ENCODE data around the gene ALDH1L1. TPM values are rescaled to one million over a fixed set of nuclear protein-coding genes. Genes with fewer than 3 reads are reported as not detected.

ALDH1L1 gene
- total RNA-seq, 1 experiment from 2014 or later, result not detected

DNA sequence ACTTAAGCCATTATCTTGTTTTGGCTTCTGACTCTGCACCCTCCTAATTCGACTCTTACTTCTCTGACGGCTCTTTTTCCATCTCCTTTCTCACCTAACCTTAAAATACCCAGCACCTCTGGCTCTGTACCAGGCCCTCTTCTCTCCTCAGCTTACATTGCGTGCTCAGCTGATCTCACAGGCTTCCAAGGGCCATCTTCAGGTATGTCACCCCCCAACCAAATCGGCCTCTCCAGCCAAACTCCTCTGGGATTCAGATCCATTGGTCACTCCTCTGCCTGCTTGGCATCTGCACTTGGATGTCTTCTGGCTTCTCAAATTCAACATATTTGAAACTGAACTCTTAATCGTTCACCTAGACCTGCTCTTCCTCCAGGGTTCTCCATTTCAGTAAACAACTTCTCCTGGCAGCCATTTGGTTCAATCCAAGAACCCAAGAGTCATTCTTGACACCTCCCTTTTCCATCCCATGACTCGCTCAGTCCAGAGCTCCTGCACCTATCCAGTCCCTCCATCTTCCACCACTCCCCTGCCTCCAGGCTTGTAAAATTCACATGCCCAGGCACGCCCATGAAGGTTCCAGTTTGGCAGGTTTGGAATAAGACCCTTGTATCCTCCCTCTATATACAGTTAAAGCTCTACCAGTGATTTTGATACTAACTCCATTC lies 61.2 kb downstream of the ALDH1L1 start:
- no peaks in the 10 kb centered on the region for H3K4me1 ChIP-seq (ENCODE audit: low read length)
- H2AFZ ChIP-seq (ENCODE audit: low read length), result no peak overlapping the region
- H3K9ac ChIP-seq (ENCODE audit: low read length), result no peak overlapping the region
- H3K4me3 ChIP-seq (ENCODE audit: low read length), result no peak overlapping the region
- H3K27me3 ChIP-seq (ENCODE audit: low read length), result no peaks in the 10 kb centered on the region
- no peak overlapping the region for H3K4me2 ChIP-seq (ENCODE audit: low read depth, low read length, poor library complexity, severe bottlenecking)
- no peak overlapping the region for H3K27ac ChIP-seq (ENCODE audit: low read length)
- no peaks in the 10 kb centered on the region for H3K9me2 ChIP-seq (replicated peaks; ENCODE audit: insufficient read depth, low read length)
- H3K36me3 ChIP-seq (ENCODE audit: insufficient read depth, low read length), result no peaks in the 10 kb centered on the region
- DNase-seq, result no peak
- H4K20me1 ChIP-seq (ENCODE audit: insufficient read depth, low read depth, low read length), result no peaks in the 10 kb centered on the region
- no peaks in the 10 kb centered on the region for H3K9me3 ChIP-seq (ENCODE audit: low read length)
- no peaks in the 10 kb centered on the region for H3K79me2 ChIP-seq (ENCODE audit: low read length)

DNA sequence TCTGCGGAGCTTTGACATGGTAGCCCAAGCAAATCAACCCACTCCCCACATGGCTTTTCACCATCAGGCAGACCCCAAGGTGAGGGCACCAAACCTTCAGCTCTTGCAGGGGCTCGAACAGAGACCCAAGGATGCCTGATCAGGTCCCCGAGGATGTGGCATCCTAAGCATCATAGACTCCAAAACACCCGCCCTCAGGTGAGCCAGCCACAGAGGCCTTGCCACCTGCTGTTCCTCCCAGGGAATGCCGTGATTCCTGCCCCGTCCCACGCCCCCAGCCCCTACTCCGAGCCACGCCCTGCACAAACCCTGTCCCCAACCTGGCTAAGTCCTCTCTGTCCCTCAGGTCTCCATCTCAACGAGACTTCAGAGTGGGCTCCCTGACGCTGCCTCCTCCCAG lies 61.8 kb downstream of the ALDH1L1 start:
- H4K20me1 ChIP-seq (ENCODE audit: insufficient read depth, low read depth, low read length), result no peaks in the 10 kb centered on the region
- H3K4me2 ChIP-seq (ENCODE audit: low read depth, low read length, poor library complexity, severe bottlenecking), result no peak overlapping the region
- no peaks in the 10 kb centered on the region for H3K79me2 ChIP-seq (ENCODE audit: low read length)
- DNase-seq, result no peak
- no peaks in the 10 kb centered on the region for H3K4me1 ChIP-seq (ENCODE audit: low read length)
- H3K27me3 ChIP-seq (ENCODE audit: low read length), result no peaks in the 10 kb centered on the region
- H3K9me2 ChIP-seq (replicated peaks; ENCODE audit: insufficient read depth, low read length), result no peaks in the 10 kb centered on the region
- no peak overlapping the region for H3K4me3 ChIP-seq (ENCODE audit: low read length)
- no peaks in the 10 kb centered on the region for H3K36me3 ChIP-seq (ENCODE audit: insufficient read depth, low read length)
- no peak overlapping the region for H2AFZ ChIP-seq (ENCODE audit: low read length)
- H3K9ac ChIP-seq (ENCODE audit: low read length), result no peak overlapping the region
- H3K27ac ChIP-seq (ENCODE audit: low read length), result no peak overlapping the region
- H3K9me3 ChIP-seq (ENCODE audit: low read length), result no peaks in the 10 kb centered on the region

DNA sequence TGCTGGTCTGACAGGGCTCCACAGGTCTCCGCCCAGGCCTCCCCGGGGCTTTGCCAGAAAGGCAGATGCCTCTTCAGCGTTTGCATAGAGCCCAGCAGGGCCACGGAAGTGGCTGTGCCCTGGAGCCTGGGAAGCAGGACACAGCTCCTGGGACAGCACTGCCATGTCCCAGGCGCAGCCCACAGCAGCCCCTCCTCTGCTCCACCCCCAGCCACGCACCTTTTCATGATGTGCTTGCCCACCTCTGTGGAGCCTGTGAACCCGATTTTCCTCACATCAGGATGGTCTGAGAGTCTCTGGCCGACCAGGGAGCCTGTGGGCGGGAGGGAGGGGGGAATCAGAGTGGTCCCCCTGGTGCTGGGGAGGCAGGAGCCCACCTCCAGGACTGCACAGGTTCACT lies 62.6 kb downstream of the ALDH1L1 start:
- no peaks in the 10 kb centered on the region for H3K9me3 ChIP-seq (ENCODE audit: low read length)
- H3K27ac ChIP-seq (ENCODE audit: low read length), result no peak overlapping the region
- no peak for DNase-seq

DNA sequence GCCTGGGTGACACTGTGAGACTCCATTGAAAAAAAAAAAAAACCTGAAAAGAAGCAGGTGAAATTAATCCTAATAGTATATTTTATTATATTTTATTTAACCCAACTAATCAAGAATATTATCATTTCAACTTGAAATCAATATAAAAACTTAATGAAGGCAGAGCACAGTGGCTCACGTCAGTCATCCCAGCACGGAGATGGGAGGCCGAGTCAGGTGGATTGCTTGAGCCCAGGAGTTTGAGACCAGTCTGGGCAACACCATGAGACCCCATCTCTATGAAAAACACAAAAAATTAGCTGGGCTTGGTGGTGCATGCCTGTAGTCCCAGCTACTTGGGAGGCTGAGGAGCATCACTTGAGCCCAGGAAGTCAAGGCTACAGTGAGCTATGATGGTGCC lies 63.2 kb downstream of the ALDH1L1 start:
- H4K20me1 ChIP-seq (ENCODE audit: insufficient read depth, low read depth, low read length), result no peaks in the 10 kb centered on the region
- H3K9ac ChIP-seq (ENCODE audit: low read length), result no peak overlapping the region
- H3K9me3 ChIP-seq (ENCODE audit: low read length), result no peaks in the 10 kb centered on the region
- no peaks in the 10 kb centered on the region for H3K36me3 ChIP-seq (ENCODE audit: insufficient read depth, low read length)
- H3K27ac ChIP-seq (ENCODE audit: low read length), result no peak overlapping the region
- no peak for DNase-seq
- no peak overlapping the region for H3K4me3 ChIP-seq (ENCODE audit: low read length)
- no peak overlapping the region for H2AFZ ChIP-seq (ENCODE audit: low read length)
- H3K4me1 ChIP-seq (ENCODE audit: low read length), result no peaks in the 10 kb centered on the region
- H3K4me2 ChIP-seq (ENCODE audit: low read depth, low read length, poor library complexity, severe bottlenecking), result no peak overlapping the region
- no peaks in the 10 kb centered on the region for H3K9me2 ChIP-seq (replicated peaks; ENCODE audit: insufficient read depth, low read length)
- no peaks in the 10 kb centered on the region for H3K27me3 ChIP-seq (ENCODE audit: low read length)
- no peaks in the 10 kb centered on the region for H3K79me2 ChIP-seq (ENCODE audit: low read length)

More for the DNA sequence above, 62.6 kb downstream of the ALDH1L1 start:
- H3K36me3 ChIP-seq (ENCODE audit: insufficient read depth, low read length), result no peaks in the 10 kb centered on the region
- H4K20me1 ChIP-seq (ENCODE audit: insufficient read depth, low read depth, low read length), result no peaks in the 10 kb centered on the region
- no peaks in the 10 kb centered on the region for H3K9me2 ChIP-seq (replicated peaks; ENCODE audit: insufficient read depth, low read length)
- no peak overlapping the region for H2AFZ ChIP-seq (ENCODE audit: low read length)
- no peak overlapping the region for H3K4me2 ChIP-seq (ENCODE audit: low read depth, low read length, poor library complexity, severe bottlenecking)
- no peak overlapping the region for H3K4me3 ChIP-seq (ENCODE audit: low read length)
- no peaks in the 10 kb centered on the region for H3K79me2 ChIP-seq (ENCODE audit: low read length)
- no peak overlapping the region for H3K9ac ChIP-seq (ENCODE audit: low read length)
- H3K27me3 ChIP-seq (ENCODE audit: low read length), result no peaks in the 10 kb centered on the region
- no peaks in the 10 kb centered on the region for H3K4me1 ChIP-seq (ENCODE audit: low read length)

DNA sequence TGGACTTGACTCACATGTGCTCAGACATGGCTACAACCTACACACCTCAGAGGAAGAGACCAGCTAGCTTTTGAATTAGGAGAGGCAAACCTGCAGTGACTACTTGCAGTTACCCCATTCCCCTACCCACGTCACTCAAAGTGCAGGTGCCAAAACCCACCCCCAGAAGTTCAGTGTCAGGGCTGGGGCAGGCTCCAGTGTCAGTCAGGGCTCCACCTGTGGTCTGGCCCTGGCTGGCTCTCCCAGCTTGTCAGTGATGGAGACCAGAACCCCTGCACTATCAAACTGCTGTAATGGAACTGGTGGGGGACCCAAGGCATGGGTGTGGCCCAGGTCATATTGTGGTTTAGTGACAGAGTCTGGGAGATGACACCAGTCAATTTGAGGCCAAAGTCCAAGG lies 63.9 kb downstream of the ALDH1L1 start:
- no peaks in the 10 kb centered on the region for H3K9me2 ChIP-seq (replicated peaks; ENCODE audit: insufficient read depth, low read length)
- no peaks in the 10 kb centered on the region for H4K20me1 ChIP-seq (ENCODE audit: insufficient read depth, low read depth, low read length)
- H3K4me2 ChIP-seq (ENCODE audit: low read depth, low read length, poor library complexity, severe bottlenecking), result no peak overlapping the region
- no peaks in the 10 kb centered on the region for H3K36me3 ChIP-seq (ENCODE audit: insufficient read depth, low read length)
- no peaks in the 10 kb centered on the region for H3K79me2 ChIP-seq (ENCODE audit: low read length)
- no peaks in the 10 kb centered on the region for H3K4me1 ChIP-seq (ENCODE audit: low read length)
- no peak for DNase-seq
- no peak overlapping the region for H3K27ac ChIP-seq (ENCODE audit: low read length)
- H3K4me3 ChIP-seq (ENCODE audit: low read length), result no peak overlapping the region
- H3K9ac ChIP-seq (ENCODE audit: low read length), result no peak overlapping the region
- H3K9me3 ChIP-seq (ENCODE audit: low read length), result no peaks in the 10 kb centered on the region
- no peak overlapping the region for H2AFZ ChIP-seq (ENCODE audit: low read length)
- H3K27me3 ChIP-seq (ENCODE audit: low read length), result no peaks in the 10 kb centered on the region

DNA sequence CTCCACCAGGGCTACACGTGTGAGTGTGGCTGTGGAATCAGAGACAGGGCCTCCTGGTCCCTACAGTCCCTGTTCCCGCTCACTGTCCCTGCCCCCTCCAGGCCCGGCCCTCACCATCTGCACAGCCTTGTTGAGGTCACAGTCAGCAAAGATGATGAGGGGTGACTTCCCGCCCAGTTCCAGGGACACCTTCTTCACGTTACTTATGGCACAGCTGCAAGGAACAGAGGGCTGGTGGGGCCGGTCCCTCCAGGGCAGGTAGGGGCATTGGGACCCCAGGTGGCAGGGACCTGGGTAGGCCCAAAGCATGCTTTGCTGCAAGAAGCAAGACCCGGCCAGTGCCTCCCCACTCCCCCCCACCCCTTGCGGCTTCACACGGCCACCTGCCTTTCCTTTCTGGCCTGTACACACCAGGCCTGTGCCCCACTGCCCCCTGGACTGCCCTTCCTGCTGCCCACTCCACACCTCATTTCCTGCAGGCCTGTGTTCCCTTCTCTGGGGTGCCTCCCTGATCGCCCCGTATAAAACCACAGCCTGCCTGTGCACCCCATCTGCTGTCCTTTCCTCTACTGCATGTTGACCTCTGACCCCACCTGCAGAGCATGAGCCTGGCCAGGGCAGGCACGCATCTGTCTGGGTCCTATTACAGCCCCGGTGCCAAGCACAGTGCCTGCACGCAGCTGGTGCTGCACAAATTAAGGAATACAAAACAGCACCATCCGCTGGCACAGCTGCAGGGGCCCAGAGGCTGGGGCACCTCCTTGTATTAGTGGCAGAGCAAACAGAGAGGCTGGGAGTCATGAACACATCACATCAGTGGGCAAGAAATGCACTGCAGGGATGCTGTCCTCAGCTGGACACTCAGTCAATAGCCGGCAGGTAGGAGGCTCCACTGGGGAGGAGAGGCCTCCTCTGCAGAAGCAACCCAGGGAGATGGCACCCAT lies 65.7 kb downstream of the ALDH1L1 start:
- no peak overlapping the region for H2AFZ ChIP-seq (ENCODE audit: low read length)
- H3K27ac ChIP-seq (ENCODE audit: low read length), result no peak overlapping the region
- no peak overlapping the region for H3K4me3 ChIP-seq (ENCODE audit: low read length)
- no peaks in the 10 kb centered on the region for H3K4me1 ChIP-seq (ENCODE audit: low read length)
- H3K9me2 ChIP-seq (replicated peaks; ENCODE audit: insufficient read depth, low read length), result no peaks in the 10 kb centered on the region
- H4K20me1 ChIP-seq (ENCODE audit: insufficient read depth, low read depth, low read length), result no peaks in the 10 kb centered on the region
- no peak overlapping the region for H3K9ac ChIP-seq (ENCODE audit: low read length)
- no peak for DNase-seq
- no peak overlapping the region for H3K4me2 ChIP-seq (ENCODE audit: low read depth, low read length, poor library complexity, severe bottlenecking)
- H3K79me2 ChIP-seq (ENCODE audit: low read length), result no peaks in the 10 kb centered on the region
- no peaks in the 10 kb centered on the region for H3K27me3 ChIP-seq (ENCODE audit: low read length)
- no peaks in the 10 kb centered on the region for H3K9me3 ChIP-seq (ENCODE audit: low read length)
- no peaks in the 10 kb centered on the region for H3K36me3 ChIP-seq (ENCODE audit: insufficient read depth, low read length)

DNA sequence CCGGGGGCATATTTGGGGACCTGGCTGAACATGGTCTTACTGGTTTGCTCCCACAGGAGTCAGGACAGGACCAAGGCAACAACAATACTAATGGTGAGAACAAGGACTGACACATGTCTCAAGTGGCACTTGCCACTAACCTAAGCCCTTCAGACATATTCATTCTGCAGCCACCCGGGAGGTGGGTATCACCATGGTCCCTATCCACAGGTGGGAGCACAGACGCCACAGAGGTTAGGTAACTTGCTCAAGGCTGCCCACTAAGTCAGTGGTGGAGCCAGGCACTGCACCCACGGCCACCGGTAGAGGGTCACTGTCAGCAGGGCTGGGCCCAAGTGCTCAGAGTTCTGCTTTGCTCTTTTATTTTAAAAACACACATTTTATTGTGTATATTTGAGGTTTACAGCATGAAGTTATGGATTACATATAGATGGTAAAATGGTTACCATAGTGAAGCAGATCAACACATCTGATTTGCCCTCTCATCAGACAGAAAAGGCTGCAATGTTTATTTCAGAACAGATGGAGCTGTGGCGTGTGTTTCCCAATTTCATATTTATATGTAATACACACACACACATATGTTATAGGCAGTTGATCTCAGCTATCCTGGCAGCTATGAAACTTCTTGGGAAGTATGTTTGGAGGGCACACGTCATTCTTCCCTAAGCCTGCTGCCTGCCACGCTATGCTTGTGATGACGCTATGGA lies 66.5 kb downstream of the ALDH1L1 start:
- peak; percentile 62 for DNase-seq
- Histone ChIP-seq H3K79me2 (ENCODE audit: low read length) (no peaks in the 10 kb centered on the region), H3K9me3 (ENCODE audit: low read length) (no peaks in the 10 kb centered on the region), H3K36me3 (ENCODE audit: insufficient read depth, low read length) (no peaks in the 10 kb centered on the region), H2AFZ (ENCODE audit: low read length) (no peak overlapping the region), H3K9me2 (replicated peaks; ENCODE audit: insufficient read depth, low read length) (no peaks in the 10 kb centered on the region), H3K27ac (ENCODE audit: low read length) (no peak overlapping the region), H3K4me1 (ENCODE audit: low read length) (no peaks in the 10 kb centered on the region), H4K20me1 (ENCODE audit: insufficient read depth, low read depth, low read length) (no peaks in the 10 kb centered on the region), H3K4me2 (ENCODE audit: low read depth, low read length, poor library complexity, severe bottlenecking) (no peak overlapping the region), H3K27me3 (ENCODE audit: low read length) (no peaks in the 10 kb centered on the region), H3K4me3 (ENCODE audit: low read length) (no peak overlapping the region), H3K9ac (ENCODE audit: low read length) (no peak overlapping the region)

DNA sequence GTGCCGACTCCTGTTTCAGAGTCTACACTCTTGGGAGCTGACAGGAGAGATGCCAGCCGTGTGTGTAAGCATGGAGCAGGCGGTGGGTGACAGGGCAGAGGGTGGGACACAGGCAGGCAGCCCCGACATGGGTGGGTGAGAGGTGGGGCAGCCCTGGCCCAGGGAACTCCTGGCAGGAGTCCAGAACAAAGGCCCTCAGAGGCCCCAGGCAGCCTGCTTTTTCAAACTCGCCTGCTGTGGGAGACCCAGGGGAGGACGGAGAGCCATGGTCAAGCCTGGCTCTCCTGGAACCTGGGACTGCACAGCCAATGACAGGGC lies 67.2 kb downstream of the ALDH1L1 start:
- H3K9me3 ChIP-seq (ENCODE audit: low read length), result no peaks in the 10 kb centered on the region
- H3K27ac ChIP-seq (ENCODE audit: low read length), result no peak overlapping the region
- H3K36me3 ChIP-seq (ENCODE audit: insufficient read depth, low read length), result no peaks in the 10 kb centered on the region
- H2AFZ ChIP-seq (ENCODE audit: low read length), result no peak overlapping the region
- no peak overlapping the region for H3K4me2 ChIP-seq (ENCODE audit: low read depth, low read length, poor library complexity, severe bottlenecking)
- no peaks in the 10 kb centered on the region for H3K9me2 ChIP-seq (replicated peaks; ENCODE audit: insufficient read depth, low read length)
- H3K27me3 ChIP-seq (ENCODE audit: low read length), result no peaks in the 10 kb centered on the region
- no peak for DNase-seq
- H3K9ac ChIP-seq (ENCODE audit: low read length), result no peak overlapping the region
- no peak overlapping the region for H3K4me3 ChIP-seq (ENCODE audit: low read length)
- no peaks in the 10 kb centered on the region for H3K4me1 ChIP-seq (ENCODE audit: low read length)
- H4K20me1 ChIP-seq (ENCODE audit: insufficient read depth, low read depth, low read length), result no peaks in the 10 kb centered on the region
- H3K79me2 ChIP-seq (ENCODE audit: low read length), result no peaks in the 10 kb centered on the region
